Hematopoietic multipotent progenitor cell treated with erythropoietin and hydrocortisone succinate and interleukin-3 and kit ligand, for 4 days (in vitro differentiated cells): Measurements from ENCODE around the gene GOLPH3L.
A peak's percentile ranks its signal among the peaks of the same experiment; 100 is the strongest.
"Not testable (repeated sequence)": the region's sequence is repeated elsewhere in the genome, so short reads cannot be mapped to it uniquely, and the experiment has no call there.

ENCODE experiments used
- DNase-seq: peaks from one replicate; pipeline ENCODE4 v3.0.0-alpha.2; 2015

Gene GOLPH3L

GRCh38 chr1:150657064-150657463 is 39.9 kb downstream of the GOLPH3L start:
- DNase-seq = not testable (repeated sequence)

GRCh38 chr1:150654635-150655034 is 42.3 kb downstream of the GOLPH3L start:
- not testable (repeated sequence) for DNase-seq

- DNase-seq = no peak
These were observed 46.8 kb downstream of the GOLPH3L start for GRCh38 chr1:150650193-150650592.

GRCh38 chr1:150649441-150650075 is 47.4 kb downstream of the GOLPH3L start:
- DNase-seq = no peak

GRCh38 chr1:150642296-150642695 is 54.7 kb downstream of the GOLPH3L start:
- DNase-seq = no peak

- not testable (repeated sequence) for DNase-seq
These were observed 55.7 kb downstream of the GOLPH3L start for GRCh38 chr1:150641126-150641815.

- not testable (repeated sequence) for DNase-seq
These were observed 58.5 kb downstream of the GOLPH3L start for GRCh38 chr1:150638430-150638829.

GRCh38 chr1:150634839-150635622 is 61.9 kb downstream of the GOLPH3L start:
- DNase-seq = peak; percentile 67

- DNase-seq = peak; percentile 100
These were observed 67.6 kb downstream of the GOLPH3L start, which contains the start of gene ENSA for GRCh38 chr1:150629115-150629928. ENSA (minus strand) TSS chr1:150629612; CDS start chr1:150629470, 142 bp downstream.

- no peak for DNase-seq
These were observed 68.2 kb downstream of the GOLPH3L start for GRCh38 chr1:150628766-150629114.

GRCh38 chr1:150627826-150628410 is 69.0 kb downstream of the GOLPH3L start:
- no peak for DNase-seq

- DNase-seq = no peak
These were observed 70.8 kb downstream of the GOLPH3L start for GRCh38 chr1:150626150-150626549.

- DNase-seq = not testable (repeated sequence)
These were observed 72.4 kb downstream of the GOLPH3L start for GRCh38 chr1:150624546-150624945.

GRCh38 chr1:150624134-150624533 is 72.8 kb downstream of the GOLPH3L start:
- not testable (repeated sequence) for DNase-seq

GRCh38 chr1:150622303-150622975 is 74.5 kb downstream of the GOLPH3L start:
- peak; percentile 70 for DNase-seq

- peak; percentile 77 for DNase-seq
These were observed 75.3 kb downstream of the GOLPH3L start for GRCh38 chr1:150621497-150622302.

- no peak for DNase-seq
These were observed 76.0 kb downstream of the GOLPH3L start for GRCh38 chr1:150620919-150621318.

GRCh38 chr1:150619576-150620509 is 77.1 kb downstream of the GOLPH3L start:
- DNase-seq = peak; percentile 93

- DNase-seq = no peak
These were observed 81.4 kb downstream of the GOLPH3L start for GRCh38 chr1:150615346-150616201.
